ENCODE data around the gene HRH1.

HRH1 gene

GRCh38 chr3:11136116-11136515 lies 18.2 kb upstream of the HRH1 start:
- no peaks in the 10 kb centered on the region for H3K9me3 ChIP-seq (ENCODE audit: control insufficient read depth, low read length)
- H3K4me2 ChIP-seq (ENCODE audit: low read length): no peak overlapping the region
- no peaks in the 10 kb centered on the region for H3K4me1 ChIP-seq
- no peak overlapping the region for H2AFZ ChIP-seq
- H3K9ac ChIP-seq: no peak overlapping the region
- H3K27me3 ChIP-seq (ENCODE audit: control insufficient read depth, insufficient read depth, low read length): no peaks in the 10 kb centered on the region
- H3K36me3 ChIP-seq (ENCODE audit: control insufficient read depth, insufficient read depth, low read length): no peaks in the 10 kb centered on the region
- no peak for TF ChIP-seq CTCF (IDR thresholded peaks at IDR 0.05)
- H3K4me3 ChIP-seq (ENCODE audit: low read depth, low read length): no peak overlapping the region
- H3K27ac ChIP-seq: no peak overlapping the region
- H3K79me2 ChIP-seq: no peaks in the 10 kb centered on the region

DNA sequence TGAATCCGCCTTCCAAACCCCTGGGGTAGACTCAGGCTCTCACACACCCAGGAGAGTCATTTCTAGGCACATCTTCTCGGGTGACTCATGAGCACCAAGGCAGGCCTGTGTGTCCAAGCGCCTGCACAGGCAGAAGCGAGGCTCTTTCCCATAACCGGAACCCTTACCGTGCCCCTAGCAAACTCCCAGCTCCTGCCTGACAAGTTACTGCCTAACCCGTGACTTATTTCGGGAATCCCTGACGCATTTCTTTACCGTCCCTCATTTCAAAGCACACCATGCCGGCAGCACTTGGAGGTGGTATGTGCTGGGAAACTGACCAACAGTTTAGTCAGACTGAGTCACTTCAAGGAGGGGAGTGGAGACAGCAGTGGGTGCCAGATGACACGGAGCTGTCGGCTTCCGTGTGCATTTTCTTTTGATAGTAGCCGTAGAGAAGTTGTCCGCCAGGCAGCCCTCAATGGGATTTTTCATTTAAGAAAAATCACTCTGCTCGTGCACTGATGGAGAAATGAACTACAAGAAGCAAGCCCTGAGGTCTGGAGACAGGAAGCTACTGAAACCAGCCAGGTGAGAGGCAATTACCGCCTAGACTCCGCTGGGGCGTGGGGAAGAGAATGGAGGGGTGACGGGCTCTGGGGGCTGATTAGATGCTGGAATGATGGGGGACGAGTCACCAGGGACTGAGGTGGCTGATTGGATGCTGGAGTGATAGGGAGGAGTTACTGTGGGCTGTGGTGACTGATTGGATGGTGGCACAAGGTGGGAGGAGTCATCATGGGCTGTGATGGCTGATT lies 17.3 kb upstream of the HRH1 start:
- Histone ChIP-seq H3K4me1 (no peaks in the 10 kb centered on the region), H3K9ac (no peak overlapping the region), H3K79me2 (no peaks in the 10 kb centered on the region), H3K36me3 (ENCODE audit: control insufficient read depth, insufficient read depth, low read length) (no peaks in the 10 kb centered on the region), H3K27me3 (ENCODE audit: control insufficient read depth, insufficient read depth, low read length) (no peaks in the 10 kb centered on the region), H2AFZ (no peak overlapping the region), H3K4me3 (ENCODE audit: low read depth, low read length) (no peak overlapping the region), H3K27ac (no peak overlapping the region), H3K9me3 (ENCODE audit: control insufficient read depth, low read length) (no peaks in the 10 kb centered on the region), H3K4me2 (ENCODE audit: low read length) (no peak overlapping the region)
- no peak for TF ChIP-seq CTCF (IDR thresholded peaks at IDR 0.05)

DNA sequence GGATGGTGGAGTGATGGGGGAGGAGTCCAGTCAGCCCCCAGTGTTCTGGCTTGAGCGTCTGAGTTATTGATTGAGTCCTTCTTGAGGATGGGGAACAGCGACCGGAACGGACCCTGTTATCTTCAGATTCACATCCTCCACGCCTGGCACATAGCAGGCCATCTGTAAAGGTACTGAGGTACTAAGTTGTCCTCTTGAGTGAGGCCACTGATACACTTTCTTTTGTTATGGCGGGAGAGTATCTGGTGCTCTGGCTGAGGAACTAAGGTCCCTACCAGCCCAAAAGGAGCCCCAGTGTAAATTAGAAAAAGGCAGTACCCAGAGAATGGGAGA lies 16.7 kb upstream of the HRH1 start:
- Histone ChIP-seq H3K4me2 (ENCODE audit: low read length) (no peak overlapping the region), H3K4me1 (no peaks in the 10 kb centered on the region), H3K36me3 (ENCODE audit: control insufficient read depth, insufficient read depth, low read length) (no peaks in the 10 kb centered on the region), H3K4me3 (ENCODE audit: low read depth, low read length) (no peak overlapping the region), H3K9me3 (ENCODE audit: control insufficient read depth, low read length) (no peaks in the 10 kb centered on the region), H3K27ac (no peak overlapping the region), H3K27me3 (ENCODE audit: control insufficient read depth, insufficient read depth, low read length) (no peaks in the 10 kb centered on the region), H3K9ac (no peak overlapping the region), H3K79me2 (no peaks in the 10 kb centered on the region), H2AFZ (no peak overlapping the region)
- TF ChIP-seq CTCF (IDR thresholded peaks at IDR 0.05): no peak

GRCh38 chr3:11138371-11138770 lies 15.9 kb upstream of the HRH1 start:
- no peaks in the 10 kb centered on the region for H3K27me3 ChIP-seq (ENCODE audit: control insufficient read depth, insufficient read depth, low read length)
- no peak overlapping the region for H3K4me3 ChIP-seq (ENCODE audit: low read depth, low read length)
- no peaks in the 10 kb centered on the region for H3K79me2 ChIP-seq
- H3K36me3 ChIP-seq (ENCODE audit: control insufficient read depth, insufficient read depth, low read length): no peaks in the 10 kb centered on the region
- TF ChIP-seq CTCF (IDR thresholded peaks at IDR 0.05): no peak
- H3K4me1 ChIP-seq: no peaks in the 10 kb centered on the region
- H3K4me2 ChIP-seq (ENCODE audit: low read length): no peak overlapping the region
- H2AFZ ChIP-seq: no peak overlapping the region
- H3K9ac ChIP-seq: no peak overlapping the region
- H3K9me3 ChIP-seq (ENCODE audit: control insufficient read depth, low read length): no peaks in the 10 kb centered on the region
- H3K27ac ChIP-seq: no peak overlapping the region

All from parathyroid adenoma (tissue), 2 donors.